ENCODE measurements around the gene CISD3. TPM values are rescaled to one million over a fixed set of nuclear protein-coding genes. Genes with fewer than 3 reads are reported as not detected.
A peak's percentile ranks its signal among the peaks of the same experiment; 100 is the strongest.

Gene CISD3
- total RNA-seq, 2 donors from 2014 or later = 8.9 to 11.2 TPM

- H3K4me1 Mint-ChIP-seq = peaks cover 9% of the 10 kb centered on the region
- H3K27ac ChIP-seq (ENCODE audit: low read depth, low read length) = peak within 1 kb of the TSS; percentile 58
Observed at GRCh38 chr17:38752308-38753070, 22.3 kb downstream of the CISD3 start, which contains the start of gene PSMB3. PSMB3 (plus strand) TSS chr17:38752741; CDS start chr17:38752827, 86 bp downstream.

GRCh38 chr17:38753071-38753506, 22.9 kb downstream of the CISD3 start:
- no peak for TF ChIP-seq CTCF (conservative IDR thresholded peaks at IDR 0.05)

More at GRCh38 chr17:38752308-38753070, 22.3 kb downstream of the CISD3 start, which contains the start of gene PSMB3:
- Mint-ChIP-seq H3K27ac (peak within 1 kb of the TSS; percentile 98), H3K36me3 (ENCODE audit: low read depth) (peaks cover 18% of the 10 kb centered on the region), H3K27me3 (ENCODE audit: insufficient read depth) (no peaks in the 10 kb centered on the region), H3K4me3 (peak within 1 kb of the TSS; percentile 92), H3K9me3 (no peaks in the 10 kb centered on the region)
- Histone ChIP-seq H3K9me3 (ENCODE audit: control insufficient read depth, low read length) (no peaks in the 10 kb centered on the region), H3K9ac (ENCODE audit: extremely low read depth, low read length, poor library complexity, severe bottlenecking) (peak within 1 kb of the TSS; percentile 80), H3K4me3 (ENCODE audit: low read length) (peak within 1 kb of the TSS; percentile 99), H3K27me3 (ENCODE audit: control insufficient read depth, insufficient read depth, low read length, poor library complexity, severe bottlenecking) (no peaks in the 10 kb centered on the region), H3K4me1 (ENCODE audit: control insufficient read depth, insufficient read depth, low read length) (no peaks in the 10 kb centered on the region), H3K36me3 (ENCODE audit: control insufficient read depth, insufficient read depth, low read length) (peaks cover 27% of the 10 kb centered on the region)
- 0 to 1% methylated on average over 33 to 44 of the region's 44 CpGs for WGBS, 2 experiments (ENCODE audit: insufficient coverage in 1 of 2, insufficient read length in 1 of 2)
- DNase-seq = peak; percentile 100
- TF ChIP-seq CTCF (conservative IDR thresholded peaks at IDR 0.05) = no peak

GRCh38 chr17:38761612-38762011, 31.5 kb downstream of the CISD3 start:
- TF ChIP-seq CTCF (conservative IDR thresholded peaks at IDR 0.05) = peak; percentile 88
- H3K4me1 Mint-ChIP-seq = no peaks in the 10 kb centered on the region
- WGBS, 2 experiments (ENCODE audit: insufficient coverage in 1 of 2, insufficient read length in 1 of 2) = 73 to 80% methylated on average over 1 to 4 of the region's 4 CpGs
- Histone ChIP-seq H3K4me3 (ENCODE audit: low read length) (no peak overlapping the region), H3K4me1 (ENCODE audit: control insufficient read depth, insufficient read depth, low read length) (no peaks in the 10 kb centered on the region), H3K27me3 (ENCODE audit: control insufficient read depth, insufficient read depth, low read length, poor library complexity, severe bottlenecking) (no peaks in the 10 kb centered on the region), H3K9me3 (ENCODE audit: control insufficient read depth, low read length) (no peaks in the 10 kb centered on the region), H3K36me3 (ENCODE audit: control insufficient read depth, insufficient read depth, low read length) (peaks cover 80% of the 10 kb centered on the region), H3K9ac (ENCODE audit: extremely low read depth, low read length, poor library complexity, severe bottlenecking) (no peak overlapping the region), H3K27ac (ENCODE audit: low read depth, low read length) (no peak overlapping the region)
- peak; percentile 94 for DNase-seq
- no peaks in the 10 kb centered on the region for H3K9me3 Mint-ChIP-seq
- H3K27me3 Mint-ChIP-seq (ENCODE audit: insufficient read depth) = no peaks in the 10 kb centered on the region
- H3K36me3 Mint-ChIP-seq (ENCODE audit: low read depth) = peaks cover 51% of the 10 kb centered on the region
- H3K4me3 Mint-ChIP-seq = no peak overlapping the region
- no peak overlapping the region for H3K27ac Mint-ChIP-seq

More at GRCh38 chr17:38753071-38753506, 22.9 kb downstream of the CISD3 start:
- 8 to 15% methylated on average over 19 to 22 of the region's 22 CpGs for WGBS, 2 experiments (ENCODE audit: insufficient coverage in 1 of 2, insufficient read length in 1 of 2)
- H3K9me3 ChIP-seq (ENCODE audit: control insufficient read depth, low read length) = no peaks in the 10 kb centered on the region
- H3K4me3 ChIP-seq (ENCODE audit: low read length) = peak overlapping the region; percentile 99
- H3K4me1 ChIP-seq (ENCODE audit: control insufficient read depth, insufficient read depth, low read length) = no peaks in the 10 kb centered on the region
- H3K4me3 Mint-ChIP-seq = peak overlapping the region; percentile 92
- no peak for DNase-seq
- no peak overlapping the region for H3K27ac ChIP-seq (ENCODE audit: low read depth, low read length)
- peaks cover 33% of the 10 kb centered on the region for H3K36me3 ChIP-seq (ENCODE audit: control insufficient read depth, insufficient read depth, low read length)
- H3K27me3 Mint-ChIP-seq (ENCODE audit: insufficient read depth) = no peaks in the 10 kb centered on the region
- peaks cover 9% of the 10 kb centered on the region for H3K4me1 Mint-ChIP-seq
- H3K9me3 Mint-ChIP-seq = no peaks in the 10 kb centered on the region
- H3K27ac Mint-ChIP-seq = peak overlapping the region; percentile 97
- peak overlapping the region; percentile 80 for H3K9ac ChIP-seq (ENCODE audit: extremely low read depth, low read length, poor library complexity, severe bottlenecking)
- peaks cover 22% of the 10 kb centered on the region for H3K36me3 Mint-ChIP-seq (ENCODE audit: low read depth)
- no peaks in the 10 kb centered on the region for H3K27me3 ChIP-seq (ENCODE audit: control insufficient read depth, insufficient read depth, low read length, poor library complexity, severe bottlenecking)
